HCT116 (cell line): ENCODE results near the gene SMYD3. TPM values are rescaled to one million over a fixed set of nuclear protein-coding genes. Genes with fewer than 3 reads are reported as not detected.
A peak's percentile ranks its signal among the peaks of the same experiment; 100 is the strongest.

ENCODE experiments used
- ATAC-seq: fragments of 200-7000 bp; cut with Tn5 transposase; 2 replicates; pipeline ENCODE4 v1.9.1; 2020; ENCODE audit warnings: mild to moderate bottlenecking, moderate library complexity
- BruUV-seq: library from RNA; stranded (reverse); fragments of 400-500 nt; replicated peaks from 2 replicates; lab custom pipeline; 2021; lab: Mats Ljungman, UMichigan
- CTCF ChIA-PET: fragments of 300-600 bp; sonication (Branson Sonifier 250); formaldehyde crosslinking; loops from one replicate; lab custom pipeline; 2021; ENCODE audit warnings: antibody characterized with exemption; lab: Charles Lee
- POLR2A ChIA-PET: fragments of 300-600, 350-600 bp; sonication (Branson Sonifier 250); formaldehyde crosslinking; loops from one replicate; lab custom pipeline; 2021; ENCODE audit warnings: antibody characterized with exemption; lab: Charles Lee
- RAD21 ChIA-PET, 2 experiments: fragments of 300-600 bp; sonication (Branson Sonifier 250); formaldehyde crosslinking; loops; one replicate each; lab custom pipeline; 2023; ENCODE audit warnings: low total read pairs in 2 of 2; ENCODE audit not compliant: uncharacterized antibody in 2 of 2, unreplicated experiment in 2 of 2, low non-redundant PET in 1 of 2; lab: Charles Lee
- DNase-seq: peaks from one replicate; pipeline ENCODE4 v3.0.0-alpha.2; 2010; ENCODE audit warnings: low read depth, low spot score
- H2AFZ ChIP-seq: fragments of 200-600 bp; shearing (Covaris generic), sonication (generic); 2 replicates; pipeline ENCODE4 v1.6.1; 2017; ENCODE audit warnings: low read depth, mixed run types, mixed read lengths, antibody characterized with exemption, low read length; ENCODE audit not compliant: poor library complexity, severe bottlenecking
- H3K27ac ChIP-seq: 2 replicates; pipeline ENCODE4 v1.5.1; 2012; ENCODE audit warnings: low read depth, low read length
- H3K27me3 ChIP-seq: fragments of 200-600 bp; sonication (generic); 2 replicates; pipeline ENCODE4 v1.6.1; 2016; ENCODE audit warnings: mixed run types, low read length, mixed read lengths; ENCODE audit not compliant: insufficient read depth
- H3K36me3 ChIP-seq, 2 experiments: fragments of 200-500 bp in 1 of 2; fragments of 200-600 bp in 1 of 2; sonication (Bioruptor generic) in 1 of 2; sonication (generic) in 1 of 2; 2 replicates each; pipeline versions ENCODE4 v1.5.1 to v1.6.1; 2014 to 2016; ENCODE audit warnings: low read length in 2 of 2, inconsistent platforms in 1 of 2, mixed read lengths in 1 of 2, mixed run types in 1 of 2; ENCODE audit not compliant: insufficient read depth in 2 of 2, control insufficient read depth in 1 of 2
- H3K4me1 ChIP-seq, 2 experiments: fragments of 200-600 bp in 1 of 2; sonication (generic) in 1 of 2; 2 replicates each; pipeline versions ENCODE4 v1.5.1 to v1.6.1; 2012 to 2017; ENCODE audit warnings: low read length in 2 of 2, inconsistent platforms in 1 of 2, mild to moderate bottlenecking in 1 of 2, mixed read lengths in 1 of 2, mixed run types in 1 of 2, moderate library complexity in 1 of 2; ENCODE audit not compliant: insufficient read depth in 2 of 2, control insufficient read depth in 1 of 2
- H3K4me2 ChIP-seq: fragments of 200-600 bp; sonication (generic); 2 replicates; pipeline ENCODE4 v1.6.1; 2017; ENCODE audit warnings: mixed run types, low read length, mixed read lengths
- H3K4me3 ChIP-seq, 2 experiments: fragments of 200-600 bp in 1 of 2; sonication (generic) in 1 of 2; replicated peaks in 1 of 2; 2 replicates each; pipeline ENCODE4 v1.5.1; 2011 to 2016; ENCODE audit warnings: low read length in 2 of 2, control low read depth in 1 of 2, low read depth in 1 of 2, mild to moderate bottlenecking in 1 of 2, mixed read lengths in 1 of 2, mixed run types in 1 of 2
- H3K79me2 ChIP-seq: fragments of 200-600 bp; sonication (generic); 2 replicates; pipeline ENCODE4 v1.6.1; 2017; ENCODE audit warnings: mild to moderate bottlenecking, mixed run types, low read length, moderate library complexity, mixed read lengths; ENCODE audit not compliant: insufficient read depth
- H3K9ac ChIP-seq: fragments of 200-600 bp; sonication (generic); 2 replicates; pipeline ENCODE4 v1.6.1; 2016; ENCODE audit warnings: low read length, mixed read lengths
- H3K9me2 ChIP-seq: fragments of 200-600 bp; sonication (generic), shearing (Covaris generic); 2 replicates; pipeline ENCODE4 v1.6.1; 2017; ENCODE audit warnings: mixed run types, mild to moderate bottlenecking, moderate library complexity; ENCODE audit not compliant: insufficient read depth
- H3K9me3 ChIP-seq, 2 experiments: fragments of 200-500 bp in 1 of 2; fragments of 200-600 bp in 1 of 2; sonication (Bioruptor generic) in 1 of 2; sonication (generic) in 1 of 2; 2 replicates each; pipeline ENCODE4 v1.6.1; 2014 to 2017; ENCODE audit warnings: low read length in 2 of 2, mixed read lengths in 2 of 2, inconsistent platforms in 1 of 2, low read depth in 1 of 2, mild to moderate bottlenecking in 1 of 2, mixed run types in 1 of 2, moderate library complexity in 1 of 2; ENCODE audit not compliant: control insufficient read depth in 1 of 2, insufficient read depth in 1 of 2
- H4K20me1 ChIP-seq: fragments of 200-600 bp; sonication (generic), shearing (Covaris generic); 2 replicates; pipeline ENCODE4 v1.6.1; 2017; ENCODE audit warnings: mixed run types, mild to moderate bottlenecking, moderate library complexity; ENCODE audit not compliant: insufficient read depth
- ELF1 ChIP-seq: IDR thresholded peaks from 2 replicates; pipeline ENCODE4 v1.6.1; 2012; ENCODE audit warnings: low read depth, borderline replicate concordance
- JUND ChIP-seq: IDR thresholded peaks from 2 replicates; pipeline ENCODE4 v1.6.1; 2012
- ZFX ChIP-seq: fragments of 450-650 bp; IDR thresholded peaks from 2 replicates; pipeline ENCODE4 v1.6.1; 2017
- intact Hi-C: fragments of 100-400 bp; cut with micrococcal nuclease; formaldehyde crosslinking; loops from 2 replicates; pipeline ENCODE4 v1.10.0; 2022
- total RNA-seq: library from RNA; stranded (reverse); gene quantifications from one replicate; pipeline ENCODE4 v1.2.1, GENCODE V29; 2021; ENCODE audit not compliant: unreplicated experiment

SMYD3 gene
- total RNA-seq, 1 experiment from 2014 or later: 33.6 TPM

- Histone ChIP-seq H3K4me3 (no peak overlapping the region), H3K9me3 (no peaks in the 10 kb centered on the region), H3K36me3 (no peaks in the 10 kb centered on the region), H3K79me2 (no peaks in the 10 kb centered on the region), H4K20me1 (0 out of 2 replicates have a peak, but pooled peaks cover 3% of the 10 kb centered on the region), H3K4me1 (peaks cover 0 to 11% of the 10 kb centered on the region in 2 experiments; a peak in 2 of 4 replicates)
- intact Hi-C loops: no loop called here
- CTCF ChIA-PET: no interaction called here
- no peak for TF ChIP-seq ELF1
- TF ChIP-seq, all 23 proteins: peak for 0
- H3K27ac ChIP-seq: no peak overlapping the region
- H3K9ac ChIP-seq: no peak overlapping the region
- RAD21 ChIA-PET: no interaction called here
- H3K9me2 ChIP-seq: no peaks in the 10 kb centered on the region
- no peak for ATAC-seq
- no peak for DNase-seq
- no TSS peak for BruUV-seq
- no peaks in the 10 kb centered on the region for H3K27me3 ChIP-seq
- POLR2A ChIA-PET: no interaction called here
- H3K4me2 ChIP-seq: no peak overlapping the region
- H2AFZ ChIP-seq: no peak overlapping the region
These were observed 72.7 kb downstream of the SMYD3 start for GRCh38 chr1:246434335-246434734.

DNA sequence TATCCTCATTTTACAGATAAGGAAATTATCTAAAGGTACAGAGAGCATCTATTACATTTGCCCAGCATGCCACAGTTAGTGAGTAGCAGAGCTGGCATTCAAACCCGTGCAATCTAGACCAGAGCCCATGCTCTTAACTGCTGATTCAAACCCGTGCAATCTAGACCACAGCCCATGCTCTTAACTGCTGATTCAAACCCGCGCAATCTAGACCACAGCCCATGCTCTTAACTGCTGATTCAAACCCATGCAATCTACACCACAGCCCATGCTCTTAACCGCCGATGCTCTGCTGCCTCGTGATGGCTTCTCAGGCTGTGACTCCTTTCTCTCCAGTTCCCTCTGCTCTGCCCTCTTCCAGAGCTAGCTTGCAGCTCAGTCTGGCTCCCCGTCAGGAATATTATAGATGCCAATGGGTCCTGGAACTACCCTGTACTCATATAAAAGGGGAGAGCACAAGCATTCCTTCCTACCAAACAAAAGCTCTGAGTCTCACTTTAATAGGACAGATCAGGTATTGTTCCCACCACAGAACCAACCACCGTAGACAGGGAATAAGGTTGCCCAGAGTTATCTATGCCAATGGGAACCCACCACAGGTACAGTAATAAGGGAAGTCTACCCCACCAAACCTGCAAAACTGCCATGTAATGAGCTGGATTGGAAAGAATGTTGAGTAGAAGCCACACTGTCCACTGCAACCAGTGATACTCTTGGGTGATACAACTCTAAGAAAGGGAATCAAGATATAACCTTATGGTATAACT, 78.4 kb downstream of the SMYD3 start:
- Histone ChIP-seq H4K20me1 (0 out of 2 replicates have a peak, but pooled peaks cover 3% of the 10 kb centered on the region), H3K27ac (no peak overlapping the region), H3K79me2 (no peaks in the 10 kb centered on the region), H3K27me3 (no peaks in the 10 kb centered on the region), H3K9me2 (no peaks in the 10 kb centered on the region), H3K9ac (no peak overlapping the region), H3K9me3 (no peaks in the 10 kb centered on the region), H2AFZ (no peak overlapping the region), H3K4me3 (no peak overlapping the region), H3K4me1 (no peaks in the 10 kb centered on the region), H3K36me3 (no peaks in the 10 kb centered on the region), H3K4me2 (no peak overlapping the region)
- intact Hi-C loops: no loop called here
- TF ChIP-seq JUND (no peak), ZFX (no peak)
- BruUV-seq: no TSS peak
- ChIA-PET CTCF (no interaction called here), RAD21 (no interaction called here), POLR2A (no interaction called here)
- DNase-seq (peak; percentile 2), ATAC-seq (no peak)
